Uterus (tissue), 4 donors: ENCODE measurements around the gene CASP7. TPM values are rescaled to one million over a fixed set of nuclear protein-coding genes. Genes with fewer than 3 reads are reported as not detected.

Experiments used
- DNase-seq, 2 donors: peaks; one replicate each; pipeline ENCODE4 v3.0.0-alpha.2; 2019 to 2020
- H3K27ac ChIP-seq, 2 donors: fragments of 200-600 bp; sonication (generic); 1 replicate in 1 of 2; 2 replicates in 1 of 2; pipeline ENCODE4 v1.5.1; 2016 to 2018
- H3K27me3 ChIP-seq, 2 donors: fragments of 200-600 bp; sonication (generic); one replicate each; pipeline ENCODE4 v1.5.1; 2018 to 2019; ENCODE audit warnings: control low read depth in 1 of 2
- H3K36me3 ChIP-seq, 2 donors: fragments of 200-600 bp; sonication (generic); one replicate each; pipeline ENCODE4 v1.5.1; 2019; ENCODE audit warnings: control low read depth in 1 of 2
- H3K4me1 ChIP-seq, 2 donors: fragments of 200-600 bp; sonication (generic); one replicate each; pipeline ENCODE4 v1.5.1; 2018 to 2019; ENCODE audit warnings: control low read depth in 1 of 2
- H3K4me3 ChIP-seq, 2 donors: fragments of 200-600 bp; sonication (generic); 1 replicate in 1 of 2; 2 replicates in 1 of 2; pipeline ENCODE4 v1.5.1; 2018 to 2019; ENCODE audit warnings: mild to moderate bottlenecking in 1 of 2
- H3K9me3 ChIP-seq, 2 donors: fragments of 200-600 bp; sonication (generic); one replicate each; pipeline ENCODE4 v1.5.1; 2019; ENCODE audit warnings: control low read depth in 1 of 2
- POLR2A ChIP-seq, 2 donors: fragments of 450-650 bp; IDR thresholded peaks; one replicate each; pipeline ENCODE4 v1.6.1; 2016; ENCODE audit warnings: antibody characterized with exemption in 2 of 2, mild to moderate bottlenecking in 1 of 2, moderate library complexity in 1 of 2
- intact Hi-C: fragments of 100-400 bp; cut with DNase I; formaldehyde crosslinking; loops from one replicate; pipeline ENCODE4 v1.15.1; 2023; ENCODE audit warnings: low total_unique reads
- total RNA-seq, 4 donors: library from RNA; depleted of rRNA in 3 of 4; stranded (reverse); fragments of >200 nt in 3 of 4; gene quantifications; one replicate each; pipeline versions ENCODE4 v1.1.0 to v1.2.4, GENCODE V29; 2014 to 2023
- TF ChIP-seq, protein P1 (sequence below), 4 experiments: fragments of 200-600 bp in 2 of 4; fragments of 450-650 bp in 2 of 4; sonication (generic) in 2 of 4; IDR thresholded peaks; one replicate each; pipeline ENCODE4 v1.5.1; 2016 to 2019; ENCODE audit warnings: antibody characterized with exemption in 4 of 4, mild to moderate bottlenecking in 2 of 4, moderate library complexity in 1 of 4
- donor health status: DM: yes; HTN: yes; CAD: no.

The CASP7 gene
- total RNA-seq, result 10 to 100 TPM in 3 of 4 donors, 1 to 10 TPM in 1; 8.5 to 48.3 (median 20.3) TPM

DNA sequence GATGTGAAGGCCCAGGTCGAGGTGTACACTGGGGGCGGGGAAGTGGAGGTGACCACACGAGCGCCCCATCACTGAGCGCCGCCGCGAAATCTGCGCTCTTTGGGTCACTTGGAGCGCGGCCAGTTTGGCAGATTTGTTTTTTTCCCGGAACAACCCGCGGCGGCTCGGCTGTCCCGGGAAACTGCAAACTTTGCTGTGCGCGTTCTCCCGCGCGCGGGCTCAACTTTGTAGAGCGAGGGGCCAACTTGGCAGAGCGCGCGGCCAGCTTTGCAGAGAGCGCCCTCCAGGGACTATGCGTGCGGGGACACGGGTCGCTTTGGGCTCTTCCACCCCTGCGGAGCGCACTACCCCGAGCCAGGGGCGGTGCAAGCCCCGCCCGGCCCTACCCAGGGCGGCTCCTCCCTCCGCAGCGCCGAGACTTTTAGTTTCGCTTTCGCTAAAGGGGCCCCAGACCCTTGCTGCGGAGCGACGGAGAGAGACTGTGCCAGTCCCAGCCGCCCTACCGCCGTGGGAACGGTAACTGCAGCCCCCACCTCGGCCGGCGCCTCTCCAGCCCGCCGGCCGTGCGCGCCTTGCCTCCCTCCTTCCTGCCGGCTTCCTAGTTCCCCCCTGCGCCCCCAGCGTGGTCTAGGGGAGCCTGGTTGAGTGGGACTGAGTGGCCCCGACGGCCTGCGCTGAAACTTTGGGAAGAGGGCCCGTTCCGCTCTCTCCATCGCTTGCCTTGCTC lies at the start of gene CASP7:
Gene CASP7, plus strand, starts transcription at position 450 of the 727 bp plus-strand sequence. CDS start 17,582 bp downstream, outside the sequence.
- TF ChIP-seq, protein P1, sequence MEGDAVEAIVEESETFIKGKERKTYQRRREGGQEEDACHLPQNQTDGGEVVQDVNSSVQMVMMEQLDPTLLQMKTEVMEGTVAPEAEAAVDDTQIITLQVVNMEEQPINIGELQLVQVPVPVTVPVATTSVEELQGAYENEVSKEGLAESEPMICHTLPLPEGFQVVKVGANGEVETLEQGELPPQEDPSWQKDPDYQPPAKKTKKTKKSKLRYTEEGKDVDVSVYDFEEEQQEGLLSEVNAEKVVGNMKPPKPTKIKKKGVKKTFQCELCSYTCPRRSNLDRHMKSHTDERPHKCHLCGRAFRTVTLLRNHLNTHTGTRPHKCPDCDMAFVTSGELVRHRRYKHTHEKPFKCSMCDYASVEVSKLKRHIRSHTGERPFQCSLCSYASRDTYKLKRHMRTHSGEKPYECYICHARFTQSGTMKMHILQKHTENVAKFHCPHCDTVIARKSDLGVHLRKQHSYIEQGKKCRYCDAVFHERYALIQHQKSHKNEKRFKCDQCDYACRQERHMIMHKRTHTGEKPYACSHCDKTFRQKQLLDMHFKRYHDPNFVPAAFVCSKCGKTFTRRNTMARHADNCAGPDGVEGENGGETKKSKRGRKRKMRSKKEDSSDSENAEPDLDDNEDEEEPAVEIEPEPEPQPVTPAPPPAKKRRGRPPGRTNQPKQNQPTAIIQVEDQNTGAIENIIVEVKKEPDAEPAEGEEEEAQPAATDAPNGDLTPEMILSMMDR (IDR thresholded peaks at IDR 0.05), result no peak
- TF ChIP-seq POLR2A (IDR thresholded peaks at IDR 0.05), result peak; percentile 42 to 54

DNA sequence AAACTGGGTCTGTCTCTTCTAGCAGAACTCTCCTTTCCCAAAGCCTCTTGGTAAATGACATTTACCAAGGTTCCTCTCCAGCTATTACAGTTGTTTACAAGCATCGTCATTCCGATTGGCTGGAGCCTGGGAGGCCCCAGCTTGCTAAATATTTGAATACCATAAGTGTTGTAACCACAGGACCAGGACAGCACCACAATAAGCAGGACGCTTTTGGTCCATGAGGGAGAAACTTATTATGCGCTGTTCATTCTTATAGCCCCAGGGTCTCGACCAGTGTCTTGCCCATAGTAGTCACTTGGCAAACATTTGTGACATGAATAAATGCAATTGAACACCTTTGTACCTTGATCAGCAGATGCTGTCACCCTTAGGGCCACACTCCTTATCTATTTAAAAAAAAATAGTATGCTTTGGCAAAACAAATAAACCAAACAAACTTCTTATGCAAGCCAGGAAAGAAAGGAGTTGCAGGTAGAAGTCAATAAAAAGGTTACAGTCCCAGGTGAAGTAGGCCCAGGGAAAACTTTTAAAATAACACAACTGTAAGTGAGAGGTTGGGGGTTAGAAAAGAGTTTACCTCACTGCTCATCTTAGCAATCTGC lies 48.7 kb upstream of the CASP7 start:
- intact Hi-C loops, result no loop called here
- no peaks in the 10 kb centered on the region for H3K9me3 ChIP-seq
- H3K4me1 ChIP-seq, result no peaks in the 10 kb centered on the region
- no peak overlapping the region for H3K4me3 ChIP-seq
- no peaks in the 10 kb centered on the region for H3K36me3 ChIP-seq
- no peak overlapping the region for H3K27ac ChIP-seq
- no peaks in the 10 kb centered on the region for H3K27me3 ChIP-seq
- TF ChIP-seq POLR2A (IDR thresholded peaks at IDR 0.05), result no peak
- TF ChIP-seq, protein P1 (IDR thresholded peaks at IDR 0.05), result no peak
- no peak for DNase-seq

More for the DNA sequence above, at the start of gene CASP7:
- no peaks in the 10 kb centered on the region for H3K9me3 ChIP-seq
- peak within 1 kb of the TSS; percentile 90 to 91 for H3K4me3 ChIP-seq
- peak; percentile 76 for DNase-seq
- H3K27ac ChIP-seq, result peak within 1 kb of the TSS; percentile 95 to 98
- no peaks in the 10 kb centered on the region for H3K27me3 ChIP-seq
- no peaks in the 10 kb centered on the region for H3K4me1 ChIP-seq
- intact Hi-C loops, result no loop called here
- no peaks in the 10 kb centered on the region for H3K36me3 ChIP-seq

DNA sequence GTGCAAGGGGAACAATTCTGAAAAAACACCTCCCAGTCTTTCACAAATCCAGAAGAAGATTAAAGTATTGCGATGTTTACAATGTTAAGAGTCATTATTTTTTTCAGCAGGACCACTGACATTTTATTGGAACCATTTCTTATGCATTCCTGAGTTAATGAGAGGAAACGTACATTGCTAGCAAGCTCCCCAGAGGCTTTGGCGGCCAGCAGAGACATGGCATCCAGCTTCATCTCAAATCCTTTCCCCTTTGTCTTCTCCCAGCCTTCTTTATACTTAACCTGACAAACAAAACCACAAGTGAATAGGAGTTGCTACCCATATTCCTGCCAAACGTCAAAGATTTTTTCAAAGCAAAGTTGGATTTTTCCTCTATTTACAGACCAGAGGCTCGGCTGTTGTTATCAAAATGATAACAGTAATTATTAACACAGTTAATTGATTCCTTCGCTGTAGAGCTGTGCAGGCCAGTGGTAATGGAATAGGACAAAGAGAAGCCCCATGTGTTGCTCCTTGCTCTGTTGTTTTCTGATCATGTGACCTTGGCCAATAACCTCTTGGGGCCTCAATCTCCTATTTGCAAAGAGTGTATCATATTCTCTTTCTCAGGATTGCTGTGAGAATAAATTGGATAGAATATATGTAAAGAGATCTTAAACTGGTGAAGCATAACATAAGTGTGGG lies 47.9 kb upstream of the CASP7 start:
- intact Hi-C loops, result no loop called here
- Histone ChIP-seq H3K9me3 (no peaks in the 10 kb centered on the region), H3K27ac (no peak overlapping the region), H3K4me1 (no peaks in the 10 kb centered on the region), H3K4me3 (no peak overlapping the region), H3K36me3 (no peaks in the 10 kb centered on the region), H3K27me3 (no peaks in the 10 kb centered on the region)
- DNase-seq, result no peak
- TF ChIP-seq, protein P1 (IDR thresholded peaks at IDR 0.05), result no peak
- TF ChIP-seq POLR2A (IDR thresholded peaks at IDR 0.05), result no peak

DNA sequence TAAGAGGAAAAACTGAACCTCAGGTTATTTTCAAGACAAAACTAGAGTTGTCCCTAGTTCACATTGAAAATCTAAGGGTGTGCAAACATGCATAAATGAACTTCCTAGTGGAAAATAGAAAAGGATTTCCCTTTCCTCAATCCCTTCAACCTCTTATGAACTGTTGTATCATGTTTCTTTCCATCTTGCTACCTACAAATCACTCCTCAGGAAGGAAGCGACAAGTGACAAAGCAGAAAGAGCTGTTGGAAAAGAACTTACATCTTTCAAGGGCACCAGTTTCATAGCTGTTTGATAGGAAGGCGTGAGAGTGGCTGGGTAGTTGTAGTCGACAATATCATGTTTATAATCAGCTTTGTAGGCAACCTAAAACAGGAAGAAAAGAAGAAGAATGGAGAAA lies 39.7 kb upstream of the CASP7 start:
- TF ChIP-seq, protein P1 (IDR thresholded peaks at IDR 0.05), result no peak
- no peak for TF ChIP-seq POLR2A (IDR thresholded peaks at IDR 0.05)
- Histone ChIP-seq H3K36me3 (no peaks in the 10 kb centered on the region), H3K27me3 (no peaks in the 10 kb centered on the region), H3K27ac (no peak overlapping the region), H3K4me1 (no peaks in the 10 kb centered on the region), H3K9me3 (no peaks in the 10 kb centered on the region), H3K4me3 (no peak overlapping the region)
- intact Hi-C loops, result no loop called here
- DNase-seq, result no peak

DNA sequence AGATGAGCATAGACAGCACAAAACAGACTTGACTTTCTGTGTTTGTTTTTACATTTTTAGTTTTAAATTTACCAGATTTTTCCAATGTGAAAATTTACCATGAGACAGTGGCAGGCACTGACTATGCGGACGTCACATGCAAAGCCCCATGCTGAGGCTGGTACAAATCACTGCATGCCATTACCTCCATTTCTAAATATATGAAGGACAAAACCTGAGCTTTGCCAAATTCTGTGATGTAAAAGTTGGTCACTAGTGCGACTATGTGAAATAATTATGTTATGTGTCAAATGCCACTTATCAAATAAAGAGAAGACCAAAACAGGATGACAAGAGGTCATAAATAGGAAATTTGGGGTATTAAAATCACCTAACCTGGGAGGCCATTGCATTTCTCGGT lies 38.0 kb upstream of the CASP7 start:
- intact Hi-C loops, result no loop called here
- Histone ChIP-seq H3K36me3 (no peaks in the 10 kb centered on the region), H3K9me3 (no peaks in the 10 kb centered on the region), H3K4me1 (no peaks in the 10 kb centered on the region), H3K27ac (no peak overlapping the region), H3K4me3 (no peak overlapping the region), H3K27me3 (no peaks in the 10 kb centered on the region)
- no peak for TF ChIP-seq POLR2A (IDR thresholded peaks at IDR 0.05)
- TF ChIP-seq, protein P1 (IDR thresholded peaks at IDR 0.05), result no peak
- no peak for DNase-seq
